Right atrium auricular region (tissue), 2 donors: ENCODE measurements around the gene NRK. TPM values are rescaled to one million over a fixed set of nuclear protein-coding genes. Genes with fewer than 3 reads are reported as not detected.
"Not testable (repeated sequence)": the region's sequence is repeated elsewhere in the genome, so short reads cannot be mapped to it uniquely, and the experiment has no call there.

Experiments
- DNase-seq: peaks from one replicate; pipeline ENCODE4 v3.0.0-alpha.2; 2019; ENCODE audit warnings: low spot score
- H3K27ac ChIP-seq, 2 donors: fragments of 200-600 bp; sonication (generic); 1 replicate in 1 of 2; 2 replicates in 1 of 2; pipeline ENCODE4 v1.5.1; 2016 to 2019
- H3K27me3 ChIP-seq, 2 donors: fragments of 200-600 bp; sonication (generic); one replicate each; pipeline versions ENCODE4 v1.5.1 to v1.6.0; 2017 to 2019
- H3K36me3 ChIP-seq: fragments of 200-600 bp; sonication (generic); one replicate; pipeline ENCODE4 v1.5.1; 2016
- H3K4me1 ChIP-seq, 2 donors: fragments of 200-600 bp; sonication (generic); one replicate each; pipeline versions ENCODE4 v1.5.1 to v1.6.0; 2017 to 2019
- H3K4me3 ChIP-seq, 2 donors: fragments of 200-600 bp; sonication (generic); 1 replicate in 1 of 2; 2 replicates in 1 of 2; pipeline ENCODE4 v1.5.1; 2017 to 2019; ENCODE audit warnings: mild to moderate bottlenecking in 1 of 2, moderate library complexity in 1 of 2
- H3K9me3 ChIP-seq, 2 donors: fragments of 200-600 bp; sonication (generic); one replicate each; pipeline ENCODE4 v1.5.1; 2019
- CTCF ChIP-seq, 2 donors: fragments of 200-600 bp; sonication (generic); IDR thresholded peaks; one replicate each; pipeline ENCODE4 v1.5.1; 2019; ENCODE audit warnings: antibody characterized with exemption in 2 of 2
- total RNA-seq, 2 donors: library from RNA; depleted of rRNA; stranded (reverse); fragments of >200 nt; gene quantifications; one replicate each; pipeline ENCODE4 v1.1.0, GENCODE V29; 2016

Gene NRK
- total RNA-seq, 2 donors from 2014 or later = 0.39 to 2.3 TPM

GRCh38 chrX:105829011-105829410, 6.7 kb downstream of the NRK start:
- Histone ChIP-seq H3K4me3 (no peak overlapping the region), H3K27me3 (no peaks in the 10 kb centered on the region), H3K9me3 (no peaks in the 10 kb centered on the region), H3K4me1 (no peaks in the 10 kb centered on the region), H3K36me3 (no peaks in the 10 kb centered on the region), H3K27ac (no peak overlapping the region)
- TF ChIP-seq CTCF (IDR thresholded peaks at IDR 0.05) = no peak
- DNase-seq = no peak

GRCh38 chrX:105837232-105837631, 14.9 kb downstream of the NRK start:
- Histone ChIP-seq H3K36me3 (no peaks in the 10 kb centered on the region), H3K27ac (no peak overlapping the region), H3K4me3 (no peak overlapping the region), H3K4me1 (no peaks in the 10 kb centered on the region), H3K27me3 (no peaks in the 10 kb centered on the region), H3K9me3 (no peaks in the 10 kb centered on the region)
- TF ChIP-seq CTCF (IDR thresholded peaks at IDR 0.05) = no peak
- peak; percentile 68 for DNase-seq

GRCh38 chrX:105845631-105846030, 23.3 kb downstream of the NRK start:
- Histone ChIP-seq H3K4me3 (no peak overlapping the region), H3K9me3 (no peaks in the 10 kb centered on the region), H3K27ac (no peak overlapping the region), H3K36me3 (no peaks in the 10 kb centered on the region), H3K4me1 (no peaks in the 10 kb centered on the region), H3K27me3 (no peaks in the 10 kb centered on the region)
- no peak for TF ChIP-seq CTCF (IDR thresholded peaks at IDR 0.05)
- no peak for DNase-seq

GRCh38 chrX:105850100-105850499, 27.8 kb downstream of the NRK start:
- H3K4me1 ChIP-seq, H3K4me3 ChIP-seq, H3K27me3 ChIP-seq, H3K27ac ChIP-seq, DNase-seq, H3K9me3 ChIP-seq, H3K36me3 ChIP-seq: not testable (repeated sequence)

- no peaks in the 10 kb centered on the region for H3K27me3 ChIP-seq
- TF ChIP-seq CTCF (IDR thresholded peaks at IDR 0.05) = no peak
- H3K4me3 ChIP-seq = no peak overlapping the region
- no peak for DNase-seq
- H3K4me1 ChIP-seq = no peaks in the 10 kb centered on the region
- no peaks in the 10 kb centered on the region for H3K36me3 ChIP-seq
- H3K27ac ChIP-seq = no peak overlapping the region
- H3K9me3 ChIP-seq = no peaks in the 10 kb centered on the region
Observed at GRCh38 chrX:105865709-105866108, 43.4 kb downstream of the NRK start.

GRCh38 chrX:105869701-105870100, 47.4 kb downstream of the NRK start:
- peaks cover 0 to 3% of the 10 kb centered on the region in 2 donors for H3K27me3 ChIP-seq
- no peaks in the 10 kb centered on the region for H3K4me1 ChIP-seq
- H3K36me3 ChIP-seq = no peaks in the 10 kb centered on the region
- H3K4me3 ChIP-seq = no peak overlapping the region
- no peaks in the 10 kb centered on the region for H3K9me3 ChIP-seq
- DNase-seq = no peak
- no peak for TF ChIP-seq CTCF (IDR thresholded peaks at IDR 0.05)
- no peak overlapping the region for H3K27ac ChIP-seq
